NCI-H1417 (cell line): ENCODE measurements around the gene C16orf54.
"Not testable (repeated sequence)": the region's sequence is repeated elsewhere in the genome, so short reads cannot be mapped to it uniquely, and the experiment has no call there.

Experiments
- DNase-seq, 3 experiments: peaks; one replicate each; lab custom pipeline; 2025; lab: John Stamatoyannopoulos, UW

The C16orf54 gene

GRCh38 chr16:29767062-29767461 is 21.3 kb upstream of the C16orf54 start:
- no peak for DNase-seq

GRCh38 chr16:29766571-29766970 is 20.8 kb upstream of the C16orf54 start:
- no peak for DNase-seq

- DNase-seq: peak; percentile 77 to 95 (median 85)
Observed at GRCh38 chr16:29765167-29766032, 19.6 kb upstream of the C16orf54 start.

GRCh38 chr16:29763326-29763725 is 17.5 kb upstream of the C16orf54 start:
- no peak for DNase-seq

GRCh38 chr16:29761882-29762281 is 16.1 kb upstream of the C16orf54 start:
- DNase-seq: no peak

- DNase-seq: not testable (repeated sequence)
Observed at GRCh38 chr16:29761280-29761651, 15.5 kb upstream of the C16orf54 start.

GRCh38 chr16:29760567-29761279 is 14.9 kb upstream of the C16orf54 start:
- peak; percentile 60 to 85 (median 83) for DNase-seq

GRCh38 chr16:29757950-29758466 is 12.2 kb upstream of the C16orf54 start:
- no peak for DNase-seq

- DNase-seq: not testable (repeated sequence)
Observed at GRCh38 chr16:29757086-29757485, 11.3 kb upstream of the C16orf54 start.

GRCh38 chr16:29756654-29757053 is 10.9 kb upstream of the C16orf54 start:
- DNase-seq: no peak

GRCh38 chr16:29753516-29753915 is 7.7 kb upstream of the C16orf54 start:
- DNase-seq: no peak

- DNase-seq: not testable (repeated sequence)
Observed at GRCh38 chr16:29748760-29749149, 3.0 kb upstream of the C16orf54 start.

GRCh38 chr16:29747947-29748759 is 2.4 kb upstream of the C16orf54 start:
- no peak for DNase-seq

- DNase-seq: not testable (repeated sequence)
Observed at GRCh38 chr16:29746518-29746917, 728 bp upstream of the C16orf54 start.

- no peak for DNase-seq
Observed at GRCh38 chr16:29745121-29745852, 503 bp downstream of the C16orf54 start.

GRCh38 chr16:29744541-29745101 is 1.2 kb downstream of the C16orf54 start:
- no peak for DNase-seq

- DNase-seq: no peak
Observed at GRCh38 chr16:29743827-29744531, 1.8 kb downstream of the C16orf54 start.

- DNase-seq: no peak
Observed at GRCh38 chr16:29743475-29743826, 2.3 kb downstream of the C16orf54 start.

GRCh38 chr16:29742683-29743275 is 3.0 kb downstream of the C16orf54 start:
- DNase-seq: no peak

- DNase-seq: not testable (repeated sequence)
Observed at GRCh38 chr16:29740630-29741015, 5.2 kb downstream of the C16orf54 start.
